ENCODE data around the gene PHLDB2.

Gene PHLDB2

DNA sequence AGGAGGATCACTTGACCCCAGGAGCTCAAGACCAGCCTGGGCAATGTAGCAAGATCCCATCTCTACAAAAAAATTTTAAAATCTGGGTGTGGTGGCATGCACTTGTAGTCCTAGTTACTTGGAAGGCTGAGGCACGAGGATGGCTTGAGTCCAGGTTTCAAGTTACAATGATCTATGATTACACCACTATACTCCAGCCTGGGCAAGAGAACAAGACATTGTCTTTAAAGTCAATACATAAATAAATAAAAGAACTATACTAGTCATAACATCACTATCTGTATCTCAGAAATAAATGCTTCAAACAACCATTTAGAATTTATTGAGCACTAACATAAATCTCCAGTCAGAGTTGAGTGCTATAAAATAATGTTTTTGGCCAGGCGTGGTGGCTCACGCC is 8.5 kb upstream of the PHLDB2 start:
- ATAC-seq, result no peak

DNA sequence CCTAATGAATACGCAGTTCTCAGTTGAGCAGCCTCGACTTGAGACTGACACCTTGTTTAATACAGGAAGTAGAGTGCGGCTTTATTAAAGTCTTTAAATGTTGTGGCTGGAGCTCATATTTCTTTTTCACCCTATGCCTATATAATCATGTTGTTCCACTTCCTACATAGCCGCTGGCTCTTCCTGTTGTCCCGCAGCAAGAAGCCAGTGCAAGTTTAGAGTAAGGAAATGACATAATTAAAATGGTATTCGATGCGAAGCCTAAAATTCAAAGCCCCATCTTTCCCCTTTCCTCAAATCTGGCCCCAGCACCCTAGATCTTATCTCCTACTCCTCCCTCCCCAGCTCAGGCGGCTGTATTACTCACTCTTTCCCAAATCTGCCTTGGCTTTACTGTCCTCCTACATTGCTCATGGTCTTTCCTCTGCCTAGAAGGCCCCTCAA is 7.5 kb upstream of the PHLDB2 start:
- ATAC-seq (peak; percentile 75), DNase-seq (no peak)

More for the DNA sequence above, 8.5 kb upstream of the PHLDB2 start:
- DNase-seq, result no peak

- ATAC-seq (no peak), DNase-seq (no peak)
Observed at GRCh38 chr3:111852540-111852939, 6.5 kb upstream of the PHLDB2 start.

DNA sequence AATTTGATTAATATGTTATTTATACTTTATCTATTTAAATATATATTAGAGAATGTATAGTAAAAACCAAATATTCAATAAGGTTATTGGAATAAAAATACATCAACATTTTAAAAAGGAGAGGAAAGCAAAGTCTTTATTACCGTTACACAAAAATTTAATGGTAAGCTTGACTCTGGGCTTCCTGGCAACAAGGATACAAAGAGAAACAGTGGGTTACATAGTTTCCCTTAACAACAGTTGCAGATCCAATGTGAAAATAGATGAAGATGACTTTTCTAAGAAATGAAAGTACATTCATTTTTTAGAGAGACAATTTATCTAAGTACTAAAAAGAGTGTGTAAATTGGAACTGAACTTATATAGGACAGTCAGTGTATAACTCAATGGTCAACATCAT is 6.0 kb upstream of the PHLDB2 start:
- ATAC-seq (no peak), DNase-seq (no peak)

GRCh38 chr3:111854990-111855389 is 4.1 kb upstream of the PHLDB2 start:
- ATAC-seq (no peak), DNase-seq (no peak)

- ATAC-seq (no peak), DNase-seq (no peak)
Observed at GRCh38 chr3:111856501-111856900, 2.6 kb upstream of the PHLDB2 start.

DNA sequence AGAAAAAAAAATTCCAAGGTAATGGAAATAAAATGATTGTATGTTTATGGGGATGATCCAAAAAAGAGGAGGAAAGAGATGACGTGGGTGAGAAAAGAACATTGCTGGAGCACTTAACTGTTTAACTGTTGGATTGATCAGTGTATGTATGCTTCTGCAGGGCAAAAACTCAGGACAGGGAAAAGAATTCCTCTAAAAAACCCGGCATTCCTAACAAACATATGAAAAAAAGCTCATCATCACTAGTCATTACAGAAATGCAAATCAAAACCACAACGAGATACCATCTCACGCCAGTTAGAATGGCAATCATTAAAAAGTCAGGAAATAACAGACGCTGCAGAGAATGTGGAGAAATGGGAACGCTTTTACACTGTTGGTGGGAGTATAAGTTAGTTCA is 1.6 kb upstream of the PHLDB2 start:
- DNase-seq (no peak), ATAC-seq (no peak)

DNA sequence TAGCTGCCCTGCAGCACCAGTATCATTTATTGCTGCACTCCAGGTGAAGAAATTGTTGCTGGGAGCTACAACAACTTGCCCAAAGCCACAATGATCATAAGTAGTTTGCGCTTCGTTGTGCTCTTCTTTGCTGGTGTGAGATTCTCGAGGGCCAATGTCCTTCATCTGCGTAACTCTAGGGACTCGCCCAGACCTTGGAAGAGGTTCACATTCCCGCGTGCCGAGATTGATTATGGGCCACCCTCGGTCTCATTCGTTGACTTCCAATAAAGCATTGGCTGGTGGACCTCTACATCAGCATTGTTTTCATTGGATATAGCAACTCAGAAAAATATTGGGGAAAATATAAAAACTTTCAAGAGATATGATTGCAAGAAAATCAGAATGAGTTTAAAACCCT is 423 bp upstream of the PHLDB2 start:
- ATAC-seq (no peak), DNase-seq (no peak)

GRCh38 chr3:111859974-111860859 is 1.2 kb downstream of the PHLDB2 start:
- ATAC-seq (peak; percentile 68), DNase-seq (peak; percentile 48)

GRCh38 chr3:111861391-111861790 is 2.3 kb downstream of the PHLDB2 start:
- ATAC-seq, result no peak

GRCh38 chr3:111862415-111862814 is 3.4 kb downstream of the PHLDB2 start:
- DNase-seq (no peak), ATAC-seq (no peak)

More at GRCh38 chr3:111861391-111861790, 2.3 kb downstream of the PHLDB2 start:
- no peak for DNase-seq

GRCh38 chr3:111862974-111863373 is 3.9 kb downstream of the PHLDB2 start:
- no peak for DNase-seq
- ATAC-seq, result no peak

DNA sequence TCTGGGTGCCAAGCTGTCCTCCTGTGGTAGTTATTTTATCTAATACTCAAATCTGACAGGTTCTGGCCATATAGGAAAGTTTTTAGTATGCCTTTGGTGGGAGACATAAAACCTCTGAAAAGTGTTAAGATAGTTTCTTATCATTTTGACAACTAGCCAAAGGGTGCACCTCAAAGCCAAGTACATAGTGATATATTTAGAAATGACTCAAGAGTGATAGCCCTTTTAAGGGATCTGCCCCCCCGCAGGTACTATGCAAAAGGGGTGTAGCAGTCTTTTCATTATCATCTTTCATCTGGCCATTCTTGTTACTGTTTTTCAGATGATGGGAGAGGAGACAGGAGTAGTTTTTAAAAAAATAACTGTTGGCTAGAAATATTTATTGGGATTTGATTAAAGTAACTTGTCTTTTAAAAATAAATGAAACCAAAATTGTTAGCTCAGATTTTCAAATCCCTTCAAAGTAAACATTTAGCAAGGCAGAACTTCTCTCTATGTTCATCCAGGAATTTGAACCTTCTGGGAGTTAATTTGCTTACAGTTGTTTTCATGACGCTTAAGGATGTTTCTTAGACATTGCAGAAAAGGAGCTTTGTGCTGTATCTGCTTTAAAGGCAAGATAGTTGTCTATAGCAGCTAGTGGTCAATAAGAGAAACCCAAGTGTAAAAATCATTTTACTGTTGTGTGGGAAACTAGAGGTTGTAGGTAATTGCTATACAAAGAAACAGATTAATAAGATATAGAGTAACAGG is 5.1 kb downstream of the PHLDB2 start:
- no peak for DNase-seq
- no peak for ATAC-seq

GRCh38 chr3:111864821-111865656 is 6.0 kb downstream of the PHLDB2 start:
- DNase-seq, result no peak
- no peak for ATAC-seq

GRCh38 chr3:111867889-111868426 is 8.9 kb downstream of the PHLDB2 start:
- ATAC-seq (no peak), DNase-seq (no peak)

DNA sequence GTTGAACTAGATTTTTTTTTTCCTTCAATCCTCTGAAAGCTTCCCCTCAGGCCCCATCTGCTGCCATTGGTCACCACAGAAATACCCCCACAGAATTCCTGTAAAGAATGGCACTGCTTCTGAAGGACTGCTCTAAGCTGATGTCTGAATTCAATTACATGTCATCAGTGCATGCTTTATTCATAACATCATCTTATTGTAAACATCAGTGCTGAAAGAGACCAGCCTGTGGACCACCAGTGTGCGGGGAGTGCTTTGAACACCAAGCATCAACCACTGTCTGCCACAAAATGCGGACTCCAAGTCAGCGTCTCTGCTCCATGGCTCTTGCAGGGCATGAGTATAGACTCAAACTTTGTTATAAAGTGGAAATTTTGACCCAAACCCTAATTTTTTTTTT is 11.6 kb downstream of the PHLDB2 start:
- DNase-seq, result no peak
- no peak for ATAC-seq

GRCh38 chr3:111871809-111872623 is 13.0 kb downstream of the PHLDB2 start:
- ATAC-seq (no peak), DNase-seq (no peak)

- ATAC-seq, result no peak
Observed at GRCh38 chr3:111872979-111873378, 13.9 kb downstream of the PHLDB2 start.

DNA sequence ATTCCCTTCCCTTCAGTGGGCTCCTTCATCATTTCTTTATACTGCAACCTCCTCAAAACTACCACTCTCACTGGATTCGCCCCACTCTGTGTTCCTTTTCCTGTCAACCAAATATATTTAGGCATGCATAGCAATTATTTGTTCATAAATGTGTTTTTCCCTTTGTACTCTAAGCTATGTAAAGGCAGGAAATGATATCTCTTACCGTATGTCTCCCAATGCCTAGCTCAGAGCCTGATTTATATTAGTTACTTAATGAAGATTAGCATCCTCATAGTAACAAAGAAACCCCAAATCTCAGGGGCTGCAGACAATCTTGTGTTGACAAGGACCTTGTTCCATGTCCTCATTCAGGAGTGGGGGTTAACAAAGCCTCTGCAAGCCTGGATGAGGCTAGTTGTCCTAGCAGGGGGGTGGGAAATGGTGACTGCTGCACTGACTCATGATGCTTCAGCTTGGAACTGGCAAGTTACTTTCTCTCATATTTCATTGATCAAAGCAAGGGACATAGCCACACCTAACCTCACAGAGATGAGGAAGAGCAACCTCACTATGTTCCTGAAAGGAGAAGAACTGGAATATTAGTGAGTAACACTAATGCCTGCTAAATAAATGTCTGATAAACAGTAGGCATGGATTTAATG is 15.2 kb downstream of the PHLDB2 start:
- ATAC-seq (no peak), DNase-seq (no peak)

More at GRCh38 chr3:111872979-111873378, 13.9 kb downstream of the PHLDB2 start:
- DNase-seq, result no peak

GRCh38 chr3:111881480-111881879 is 22.4 kb downstream of the PHLDB2 start:
- DNase-seq, result no peak
- no peak for ATAC-seq

DNA sequence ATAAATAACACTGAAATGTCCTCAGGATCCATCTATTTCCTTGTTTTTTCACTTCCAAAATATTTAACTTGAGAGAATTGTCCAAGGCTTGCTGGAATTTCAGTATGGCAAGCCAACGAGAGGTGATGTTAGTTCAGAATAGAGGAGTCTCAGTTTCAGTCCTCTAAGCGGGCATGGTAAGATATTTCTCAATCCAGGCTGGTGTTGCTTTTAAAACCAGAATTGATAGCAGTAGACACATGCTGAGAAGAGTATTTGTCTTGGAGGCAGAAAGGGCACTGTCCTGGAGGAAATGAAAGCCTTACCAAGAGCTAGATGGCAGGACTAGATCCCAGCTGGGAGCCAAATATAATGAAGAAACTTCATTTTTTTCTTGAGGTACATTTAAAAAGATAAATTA is 23.1 kb downstream of the PHLDB2 start:
- DNase-seq (no peak), ATAC-seq (no peak)
